WTC11 (cell line): Measurements from ENCODE around the gene TRPM4. TPM values are rescaled to one million over a fixed set of nuclear protein-coding genes. Genes with fewer than 3 reads are reported as not detected.

Source experiments
- ATAC-seq: fragments of 200-7000 bp; cut with Tn5 transposase; 2 replicates; pipeline ENCODE4 v1.10.0; 2021; ENCODE audit warnings: mild to moderate bottlenecking, moderate library complexity
- CTCF ChIA-PET: fragments of 300-600 bp; sonication (Branson Sonifier 250); formaldehyde crosslinking; loops from one replicate; lab custom pipeline; 2021; ENCODE audit warnings: antibody characterized with exemption; lab: Charles Lee
- POLR2A ChIA-PET: fragments of 350-600 bp; sonication (Branson Sonifier 250); formaldehyde crosslinking; loops from one replicate; lab custom pipeline; 2021; ENCODE audit warnings: antibody characterized with exemption; lab: Charles Lee
- DNase-seq: peaks from one replicate; pipeline ENCODE4 v3.0.0; 2021; ENCODE audit warnings: low spot score
- H3K27ac Mint-ChIP-seq: 2 replicates; pipeline ENCODE4 v1.8.0; 2021; ENCODE audit warnings: mixed read lengths
- H3K27me3 Mint-ChIP-seq: 2 replicates; pipeline ENCODE4 v1.8.0; 2021; ENCODE audit warnings: low read depth, mild to moderate bottlenecking, moderate library complexity, mixed read lengths
- H3K36me3 Mint-ChIP-seq: 2 replicates; pipeline ENCODE4 v1.8.0; 2021; ENCODE audit warnings: mixed read lengths
- H3K4me1 Mint-ChIP-seq: 2 replicates; pipeline ENCODE4 v1.8.0; 2022; ENCODE audit warnings: mixed read lengths
- H3K4me3 Mint-ChIP-seq: 2 replicates; pipeline ENCODE4 v1.8.0; 2021; ENCODE audit warnings: mild to moderate bottlenecking, moderate library complexity, mixed read lengths
- H3K9me3 Mint-ChIP-seq: 2 replicates; pipeline ENCODE4 v1.8.0; 2021; ENCODE audit warnings: mixed read lengths
- ATF1 ChIP-seq: sonication (generic); formaldehyde crosslinking; IDR thresholded peaks from 2 replicates; pipeline ENCODE4 v1.8.1; 2023; ENCODE audit warnings: mild to moderate bottlenecking, moderate library complexity, missing genetic modification reagents
- CREB1 ChIP-seq: sonication (generic); formaldehyde crosslinking; IDR thresholded peaks from 2 replicates; pipeline ENCODE4 v1.8.0; 2023; ENCODE audit warnings: mild to moderate bottlenecking, missing genetic modification reagents
- ELF4 ChIP-seq: sonication (generic); formaldehyde crosslinking; IDR thresholded peaks from 2 replicates; pipeline ENCODE4 v1.8.1; 2022; ENCODE audit warnings: low read depth, mild to moderate bottlenecking, moderate library complexity, missing genetic modification reagents
- ERG ChIP-seq: fragments of 250-450 bp; sonication (Bioruptor Pico); IDR thresholded peaks from 2 replicates; pipeline ENCODE4 v1.8.0; 2021; ENCODE audit warnings: mild to moderate bottlenecking
- FOXJ3 ChIP-seq: sonication (generic); formaldehyde crosslinking; IDR thresholded peaks from 2 replicates; pipeline ENCODE4 v1.9.0; 2021; ENCODE audit warnings: missing genetic modification reagents, mild to moderate bottlenecking, borderline replicate concordance
- GRHL2 ChIP-seq: fragments of 250-450 bp; sonication (Bioruptor Pico); IDR thresholded peaks from 2 replicates; pipeline ENCODE4 v1.8.0; 2022; ENCODE audit warnings: mild to moderate bottlenecking, moderate library complexity; ENCODE audit not compliant: insufficient replicate concordance, severe bottlenecking
- GTF2I ChIP-seq: fragments of 250-450 bp; sonication (Bioruptor Pico); conservative IDR thresholded peaks from 2 replicates; pipeline ENCODE4 v1.4.0; 2021; ENCODE audit warnings: mild to moderate bottlenecking
- HMGA2 ChIP-seq: fragments of 250-450 bp; sonication (Bioruptor Pico); IDR thresholded peaks from 2 replicates; pipeline ENCODE4 v1.4.0; 2021; ENCODE audit warnings: mild to moderate bottlenecking, moderate library complexity
- IRF1 ChIP-seq: sonication (generic); formaldehyde crosslinking; IDR thresholded peaks from 2 replicates; pipeline ENCODE4 v1.8.0; 2023; ENCODE audit warnings: missing genetic modification reagents
- IRF2 ChIP-seq: sonication (generic); formaldehyde crosslinking; IDR thresholded peaks from 2 replicates; pipeline ENCODE4 v1.8.0; 2022; ENCODE audit warnings: low read depth, missing genetic modification reagents, borderline replicate concordance
- JUN ChIP-seq: sonication (generic); formaldehyde crosslinking; IDR thresholded peaks from 2 replicates; pipeline ENCODE4 v1.8.0; 2023; ENCODE audit warnings: mild to moderate bottlenecking, missing genetic modification reagents
- NFATC4 ChIP-seq: fragments of 250-450 bp; sonication (Bioruptor Pico); IDR thresholded peaks from 2 replicates; pipeline ENCODE4 v1.9.0; 2021; ENCODE audit warnings: mild to moderate bottlenecking
- NFE2L1 ChIP-seq: sonication (generic); formaldehyde crosslinking; IDR thresholded peaks from 2 replicates; pipeline ENCODE4 v1.8.1; 2023; ENCODE audit warnings: missing genetic modification reagents
- NR1H2 ChIP-seq: sonication (generic); formaldehyde crosslinking; IDR thresholded peaks from 2 replicates; pipeline ENCODE4 v1.9.0; 2021; ENCODE audit warnings: mild to moderate bottlenecking, moderate library complexity, missing genetic modification reagents
- NR2C2 ChIP-seq: sonication (generic); formaldehyde crosslinking; IDR thresholded peaks from 2 replicates; pipeline ENCODE4 v1.8.0; 2022; ENCODE audit warnings: mild to moderate bottlenecking, missing genetic modification reagents
- NR3C1 ChIP-seq: sonication (generic); formaldehyde crosslinking; conservative IDR thresholded peaks from 2 replicates; pipeline ENCODE4 v1.8.1; 2023; ENCODE audit warnings: low read depth, mild to moderate bottlenecking, missing genetic modification reagents
- PREB ChIP-seq: sonication (generic); formaldehyde crosslinking; IDR thresholded peaks from 2 replicates; pipeline ENCODE4 v1.8.1; 2022; ENCODE audit warnings: mild to moderate bottlenecking, missing genetic modification reagents, moderate library complexity, borderline replicate concordance
- PRRX2 ChIP-seq: fragments of 250-450 bp; sonication (Bioruptor Pico); IDR thresholded peaks from 2 replicates; pipeline ENCODE4 v1.8.0; 2021; ENCODE audit warnings: mild to moderate bottlenecking
- RELA ChIP-seq: sonication (generic); formaldehyde crosslinking; IDR thresholded peaks from 2 replicates; pipeline ENCODE4 v1.8.1; 2022; ENCODE audit warnings: missing genetic modification reagents, mild to moderate bottlenecking, borderline replicate concordance
- SP1 ChIP-seq: sonication (generic); formaldehyde crosslinking; conservative IDR thresholded peaks from 2 replicates; pipeline ENCODE4 v1.8.1; 2022; ENCODE audit warnings: missing genetic modification reagents
- TEAD4 ChIP-seq: sonication (generic); formaldehyde crosslinking; IDR thresholded peaks from 2 replicates; pipeline ENCODE4 v1.8.0; 2022; ENCODE audit warnings: mild to moderate bottlenecking, missing genetic modification reagents
- ZNF121 ChIP-seq: sonication (generic); formaldehyde crosslinking; IDR thresholded peaks from 2 replicates; pipeline ENCODE4 v1.8.0; 2023; ENCODE audit warnings: missing genetic modification reagents
- ZNF138 ChIP-seq: sonication (generic); formaldehyde crosslinking; conservative IDR thresholded peaks from 2 replicates; pipeline ENCODE4 v1.8.1; 2022; ENCODE audit warnings: mild to moderate bottlenecking, moderate library complexity, missing genetic modification reagents
- ZNF396 ChIP-seq: fragments of 250-450 bp; sonication (Bioruptor Pico); IDR thresholded peaks from 2 replicates; pipeline ENCODE4 v1.8.0; 2021; ENCODE audit warnings: mild to moderate bottlenecking, moderate library complexity, borderline replicate concordance
- total RNA-seq: library from RNA; stranded (reverse); gene quantifications from 3 replicates; pipeline ENCODE4 v1.2.3, GENCODE V29; 2021
- TF ChIP-seq, protein P1 (sequence below): fragments of 250-450 bp; sonication (Bioruptor Pico); IDR thresholded peaks from 2 replicates; pipeline ENCODE4 v1.9.0; 2021; ENCODE audit warnings: mild to moderate bottlenecking
- TF ChIP-seq, protein P2 (sequence below): sonication (generic); formaldehyde crosslinking; IDR thresholded peaks from 2 replicates; pipeline ENCODE4 v1.8.1; 2022; ENCODE audit warnings: mild to moderate bottlenecking, moderate library complexity, missing genetic modification reagents
- TF ChIP-seq, protein P3 (sequence below): sonication (generic); formaldehyde crosslinking; IDR thresholded peaks from 2 replicates; pipeline ENCODE4 v1.8.1; 2023; ENCODE audit warnings: mild to moderate bottlenecking, missing genetic modification reagents, moderate library complexity

Gene TRPM4
- total RNA-seq, 1 experiment from 2014 or later: 15.5 TPM

- ChIA-PET POLR2A (no interaction called here), CTCF (interaction anchor here (4.9 kb wide), 1 partner anchor 12 kb away, joined by 24 read pairs; no protein-coding TSS in a partner anchor)
- Mint-ChIP-seq H3K4me3 (no peak overlapping the region), H3K27me3 (0 out of 2 replicates have a peak, but pooled peaks cover under 1% of the 10 kb centered on the region), H3K36me3 (peaks cover 36% of the 10 kb centered on the region), H3K27ac (no peak overlapping the region), H3K9me3 (no peaks in the 10 kb centered on the region), H3K4me1 (peaks cover 18% of the 10 kb centered on the region)
- TF ChIP-seq FOXJ3 (CRISPR knock-in tag) (no peak), IRF1 (CRISPR knock-in tag) (no peak), CREB1 (CRISPR knock-in tag) (no peak), PREB (no peak), GTF2I (CRISPR knock-in tag) (no peak), GRHL2 (CRISPR knock-in tag) (no peak), NFATC4 (CRISPR knock-in tag) (no peak), HMGA2 (no peak), ZNF138 (no peak), NR1H2 (CRISPR knock-in tag) (no peak), IRF2 (CRISPR knock-in tag) (no peak), PRRX2 (CRISPR knock-in tag) (no peak), TEAD4 (no peak), NFE2L1 (CRISPR knock-in tag) (no peak)
- TF ChIP-seq, protein P1, sequence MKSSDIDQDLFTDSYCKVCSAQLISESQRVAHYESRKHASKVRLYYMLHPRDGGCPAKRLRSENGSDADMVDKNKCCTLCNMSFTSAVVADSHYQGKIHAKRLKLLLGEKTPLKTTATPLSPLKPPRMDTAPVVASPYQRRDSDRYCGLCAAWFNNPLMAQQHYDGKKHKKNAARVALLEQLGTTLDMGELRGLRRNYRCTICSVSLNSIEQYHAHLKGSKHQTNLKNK (CRISPR knock-in tag): no peak
- TF ChIP-seq, protein P2, sequence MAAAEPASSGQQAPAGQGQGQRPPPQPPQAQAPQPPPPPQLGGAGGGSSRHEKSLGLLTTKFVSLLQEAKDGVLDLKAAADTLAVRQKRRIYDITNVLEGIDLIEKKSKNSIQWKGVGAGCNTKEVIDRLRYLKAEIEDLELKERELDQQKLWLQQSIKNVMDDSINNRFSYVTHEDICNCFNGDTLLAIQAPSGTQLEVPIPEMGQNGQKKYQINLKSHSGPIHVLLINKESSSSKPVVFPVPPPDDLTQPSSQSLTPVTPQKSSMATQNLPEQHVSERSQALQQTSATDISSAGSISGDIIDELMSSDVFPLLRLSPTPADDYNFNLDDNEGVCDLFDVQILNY (CRISPR knock-in tag): no peak
- DNase-seq: no peak
- no peak for ATAC-seq
These were observed 47.9 kb upstream of the TRPM4 start for GRCh38 chr19:49109569-49110233.

GRCh38 chr19:49110567-49110966 is 47.0 kb upstream of the TRPM4 start:
- CTCF ChIA-PET: interaction anchor here (0.9 to 4.9 kb wide), 4 partner anchors 13 to 155 kb away, joined by 3 to 24 read pairs (median 5); no protein-coding TSS in a partner anchor
- peaks cover 29% of the 10 kb centered on the region for H3K36me3 Mint-ChIP-seq
- no peaks in the 10 kb centered on the region for H3K9me3 Mint-ChIP-seq
- H3K27ac Mint-ChIP-seq: no peak overlapping the region
- H3K27me3 Mint-ChIP-seq: peaks cover 9% of the 10 kb centered on the region
- ATAC-seq: no peak
- H3K4me3 Mint-ChIP-seq: no peak overlapping the region
- DNase-seq: no peak
- TF ChIP-seq JUN (CRISPR knock-in tag) (no peak), ZNF138 (no peak), ZNF121 (no peak), ELF4 (no peak), NR3C1 (no peak), NFATC4 (CRISPR knock-in tag) (no peak), TEAD4 (no peak), NR2C2 (CRISPR knock-in tag) (no peak), RELA (no peak), SP1 (no peak), ZNF396 (CRISPR knock-in tag) (no peak), NFE2L1 (CRISPR knock-in tag) (no peak), ATF1 (no peak), ERG (CRISPR knock-in tag) (no peak)
- TF ChIP-seq, protein P3, sequence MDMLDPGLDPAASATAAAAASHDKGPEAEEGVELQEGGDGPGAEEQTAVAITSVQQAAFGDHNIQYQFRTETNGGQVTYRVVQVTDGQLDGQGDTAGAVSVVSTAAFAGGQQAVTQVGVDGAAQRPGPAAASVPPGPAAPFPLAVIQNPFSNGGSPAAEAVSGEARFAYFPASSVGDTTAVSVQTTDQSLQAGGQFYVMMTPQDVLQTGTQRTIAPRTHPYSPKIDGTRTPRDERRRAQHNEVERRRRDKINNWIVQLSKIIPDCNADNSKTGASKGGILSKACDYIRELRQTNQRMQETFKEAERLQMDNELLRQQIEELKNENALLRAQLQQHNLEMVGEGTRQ (CRISPR knock-in tag): no peak
- H3K4me1 Mint-ChIP-seq: peaks cover 22% of the 10 kb centered on the region
- POLR2A ChIA-PET: no interaction called here
